ENCODE data around the gene PIP4K2A. TPM values are rescaled to one million over a fixed set of nuclear protein-coding genes. Genes with fewer than 3 reads are reported as not detected.

PIP4K2A gene
- total and polyA plus RNA-seq, 5 donors from 2014 or later, result 41.3 to 156 (median 55.2) TPM

- peak overlapping the region in 3 of 4 donors; percentile 4 to 81 (median 32) for H3K4me3 Mint-ChIP-seq
Observed at GRCh38 chr10:22618078-22618785, 96.1 kb downstream of the PIP4K2A start.

GRCh38 chr10:22617516-22617915, 96.9 kb downstream of the PIP4K2A start:
- H3K4me3 Mint-ChIP-seq, result peak overlapping the region in 3 of 4 donors; percentile 26 to 81 (median 72)

More at GRCh38 chr10:22618078-22618785, 96.1 kb downstream of the PIP4K2A start:
- Histone ChIP-seq H3K36me3 (ENCODE audit: control insufficient read depth, insufficient read depth, low read length) (no peaks in the 10 kb centered on the region), H3K4me3 (ENCODE audit: low read depth, low read length) (peak overlapping the region; percentile 45), H3K27me3 (ENCODE audit: control insufficient read depth, insufficient read depth, low read length) (no peaks in the 10 kb centered on the region), H3K9me3 (ENCODE audit: control insufficient read depth in 2 of 2, low read length in 2 of 2) (no peaks in the 10 kb centered on the region), H3K4me1 (ENCODE audit: control insufficient read depth, insufficient read depth, low read length, poor library complexity, severe bottlenecking) (peaks cover 91% of the 10 kb centered on the region), H3K27ac (ENCODE audit: insufficient read depth, low read length, poor library complexity, severe bottlenecking) (peak overlapping the region; percentile 37)
- Mint-ChIP-seq H3K27me3 (no peaks in the 10 kb centered on the region), H3K9me3 (no peaks in the 10 kb centered on the region), H3K4me1 (peaks cover 74 to 98% (median 88%) of the 10 kb centered on the region in 4 donors), H3K27ac (peak overlapping the region; percentile 9 to 77 (median 75)), H3K36me3 (peaks cover 18% of the 10 kb centered on the region)
- DNase-seq (no peak), ATAC-seq (ENCODE audit: low read depth in 2 of 2) (no peak)

DNA sequence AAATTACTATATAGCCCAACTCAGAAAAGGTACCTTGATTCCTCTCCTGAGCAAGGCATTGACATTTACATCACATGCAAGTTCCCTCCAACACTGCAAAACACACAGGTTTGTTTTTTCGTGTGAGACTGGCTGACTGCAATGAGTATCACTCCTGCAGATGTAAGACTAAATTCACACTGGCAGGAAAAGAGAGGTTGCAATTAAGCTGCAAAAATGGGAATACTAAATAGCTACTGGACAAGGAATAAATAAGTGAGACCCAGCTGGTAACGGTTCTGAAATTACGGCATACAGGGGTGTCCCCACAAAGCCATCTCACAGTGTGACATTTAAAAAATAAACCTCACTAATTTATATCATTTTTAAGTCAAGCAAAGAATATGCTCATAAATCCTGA, 97.3 kb downstream of the PIP4K2A start:
- H3K27me3 ChIP-seq (ENCODE audit: control insufficient read depth, insufficient read depth, low read length), result no peaks in the 10 kb centered on the region
- H3K4me3 Mint-ChIP-seq, result peak overlapping the region in 2 of 4 donors; percentile 72 to 81
- H3K9me3 ChIP-seq (ENCODE audit: control insufficient read depth in 2 of 2, low read length in 2 of 2), result no peaks in the 10 kb centered on the region
- H3K4me1 Mint-ChIP-seq, result peaks cover 75 to 100% (median 91%) of the 10 kb centered on the region in 4 donors
- peaks cover 23% of the 10 kb centered on the region for H3K36me3 Mint-ChIP-seq
- H3K4me1 ChIP-seq (ENCODE audit: control insufficient read depth, insufficient read depth, low read length, poor library complexity, severe bottlenecking), result peaks cover 91% of the 10 kb centered on the region
- no peak for DNase-seq
- H3K4me3 ChIP-seq (ENCODE audit: low read depth, low read length), result peak overlapping the region; percentile 45
- no peaks in the 10 kb centered on the region for H3K9me3 Mint-ChIP-seq
- peaks cover 4% of the 10 kb centered on the region for H3K36me3 ChIP-seq (ENCODE audit: control insufficient read depth, insufficient read depth, low read length)
- peak overlapping the region; percentile 68 to 89 (median 75) for H3K27ac Mint-ChIP-seq
- no peaks in the 10 kb centered on the region for H3K27me3 Mint-ChIP-seq
- peak overlapping the region; percentile 65 for H3K27ac ChIP-seq (ENCODE audit: insufficient read depth, low read length, poor library complexity, severe bottlenecking)
- ATAC-seq (ENCODE audit: low read depth in 2 of 2), result no peak

More at GRCh38 chr10:22617516-22617915, 96.9 kb downstream of the PIP4K2A start:
- Mint-ChIP-seq H3K36me3 (peaks cover 20% of the 10 kb centered on the region), H3K9me3 (no peaks in the 10 kb centered on the region), H3K4me1 (peaks cover 74 to 98% (median 88%) of the 10 kb centered on the region in 4 donors), H3K27ac (peak overlapping the region; percentile 68 to 89 (median 75)), H3K27me3 (no peaks in the 10 kb centered on the region)
- Histone ChIP-seq H3K36me3 (ENCODE audit: control insufficient read depth, insufficient read depth, low read length) (peaks cover 3% of the 10 kb centered on the region), H3K27me3 (ENCODE audit: control insufficient read depth, insufficient read depth, low read length) (no peaks in the 10 kb centered on the region), H3K4me3 (ENCODE audit: low read depth, low read length) (peak overlapping the region; percentile 45), H3K4me1 (ENCODE audit: control insufficient read depth, insufficient read depth, low read length, poor library complexity, severe bottlenecking) (peaks cover 91% of the 10 kb centered on the region), H3K9me3 (ENCODE audit: control insufficient read depth in 2 of 2, low read length in 2 of 2) (no peaks in the 10 kb centered on the region), H3K27ac (ENCODE audit: insufficient read depth, low read length, poor library complexity, severe bottlenecking) (peak overlapping the region; percentile 65)
- ATAC-seq (ENCODE audit: low read depth in 2 of 2) (no peak), DNase-seq (no peak)

- Mint-ChIP-seq H3K27me3 (no peaks in the 10 kb centered on the region), H3K4me3 (peak overlapping the region; percentile 76 to 81 (median 77)), H3K27ac (peak overlapping the region; percentile 54 to 93 (median 75)), H3K36me3 (peaks cover 16% of the 10 kb centered on the region), H3K4me1 (peaks cover 78 to 100% (median 91%) of the 10 kb centered on the region in 4 donors), H3K9me3 (no peaks in the 10 kb centered on the region)
- Histone ChIP-seq H3K4me3 (ENCODE audit: low read depth, low read length) (peak overlapping the region; percentile 45), H3K27me3 (ENCODE audit: control insufficient read depth, insufficient read depth, low read length) (no peaks in the 10 kb centered on the region), H3K36me3 (ENCODE audit: control insufficient read depth, insufficient read depth, low read length) (peaks cover 4% of the 10 kb centered on the region), H3K4me1 (ENCODE audit: control insufficient read depth, insufficient read depth, low read length, poor library complexity, severe bottlenecking) (peaks cover 91% of the 10 kb centered on the region), H3K27ac (ENCODE audit: insufficient read depth, low read length, poor library complexity, severe bottlenecking) (peak overlapping the region; percentile 65), H3K9me3 (ENCODE audit: control insufficient read depth in 2 of 2, low read length in 2 of 2) (no peaks in the 10 kb centered on the region)
- ATAC-seq (ENCODE audit: low read depth in 2 of 2) (peak; percentile 32 to 48), DNase-seq (peak in 1 of 3 donors; percentile 48)
Observed at GRCh38 chr10:22615819-22616499, 98.4 kb downstream of the PIP4K2A start.

- peaks cover 21% of the 10 kb centered on the region for H3K36me3 Mint-ChIP-seq
- peaks cover 82 to 100% (median 90%) of the 10 kb centered on the region in 4 donors for H3K4me1 Mint-ChIP-seq
- peak overlapping the region; percentile 45 for H3K4me3 ChIP-seq (ENCODE audit: low read depth, low read length)
- H3K9me3 ChIP-seq (ENCODE audit: control insufficient read depth in 2 of 2, low read length in 2 of 2), result no peaks in the 10 kb centered on the region
- H3K27ac Mint-ChIP-seq, result peak overlapping the region; percentile 10 to 93 (median 75)
- H3K27me3 ChIP-seq (ENCODE audit: control insufficient read depth, insufficient read depth, low read length), result no peaks in the 10 kb centered on the region
- H3K9me3 Mint-ChIP-seq, result peaks cover 0 to 1% (median 0%) of the 10 kb centered on the region in 7 donors
- ATAC-seq (ENCODE audit: low read depth in 2 of 2), result no peak
- no peaks in the 10 kb centered on the region for H3K27me3 Mint-ChIP-seq
- peaks cover 91% of the 10 kb centered on the region for H3K4me1 ChIP-seq (ENCODE audit: control insufficient read depth, insufficient read depth, low read length, poor library complexity, severe bottlenecking)
- peak overlapping the region; percentile 65 for H3K27ac ChIP-seq (ENCODE audit: insufficient read depth, low read length, poor library complexity, severe bottlenecking)
- H3K36me3 ChIP-seq (ENCODE audit: control insufficient read depth, insufficient read depth, low read length), result peaks cover 4% of the 10 kb centered on the region
- peak overlapping the region; percentile 4 to 81 (median 76) for H3K4me3 Mint-ChIP-seq
- no peak for DNase-seq
Observed at GRCh38 chr10:22615101-22615500, 99.3 kb downstream of the PIP4K2A start.

DNA sequence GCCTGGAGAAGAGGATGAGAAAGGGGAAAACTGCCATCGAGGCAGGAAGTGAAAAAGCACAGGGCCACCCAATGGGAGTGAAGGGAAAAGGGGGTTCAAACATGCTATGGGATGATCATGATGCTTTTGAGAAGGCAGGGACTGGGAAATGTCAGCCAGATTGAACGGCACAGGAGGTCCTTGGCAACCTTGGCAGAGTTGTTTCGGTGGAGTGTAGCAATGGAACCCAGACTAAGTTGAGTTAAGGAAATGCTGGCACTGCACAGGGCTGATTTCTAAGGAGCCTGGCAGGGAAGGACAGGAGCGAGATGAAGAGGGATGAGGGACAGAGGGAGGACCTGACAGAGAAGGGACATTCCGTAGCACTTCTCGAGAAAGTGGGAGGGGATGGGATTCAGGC, 101.4 kb downstream of the PIP4K2A start:
- Mint-ChIP-seq H3K36me3 (peaks cover 38% of the 10 kb centered on the region), H3K27ac (peak overlapping the region; percentile 95 to 96 (median 96)), H3K27me3 (no peaks in the 10 kb centered on the region), H3K4me1 (peaks cover 73 to 100% (median 94%) of the 10 kb centered on the region in 4 donors), H3K9me3 (peaks cover 0 to 3% (median 0%) of the 10 kb centered on the region in 7 donors), H3K4me3 (peak overlapping the region in 3 of 4 donors; percentile 81 to 83 (median 81))
- ATAC-seq (ENCODE audit: low read depth in 2 of 2) (no peak), DNase-seq (no peak)
- H3K9me3 ChIP-seq (ENCODE audit: control insufficient read depth in 2 of 2, low read length in 2 of 2), result no peaks in the 10 kb centered on the region
- no peaks in the 10 kb centered on the region for H3K27me3 ChIP-seq (ENCODE audit: control insufficient read depth, insufficient read depth, low read length)
- H3K36me3 ChIP-seq (ENCODE audit: control insufficient read depth, insufficient read depth, low read length), result peaks cover 20% of the 10 kb centered on the region
- peak overlapping the region; percentile 11 for H3K4me3 ChIP-seq (ENCODE audit: low read depth, low read length)
- peaks cover 99% of the 10 kb centered on the region for H3K4me1 ChIP-seq (ENCODE audit: control insufficient read depth, insufficient read depth, low read length, poor library complexity, severe bottlenecking)
- H3K27ac ChIP-seq (ENCODE audit: insufficient read depth, low read length, poor library complexity, severe bottlenecking), result peak overlapping the region; percentile 91

GRCh38 chr10:22612318-22612717, 102.1 kb downstream of the PIP4K2A start:
- Mint-ChIP-seq H3K4me3 (peak overlapping the region; percentile 81 to 93 (median 82)), H3K36me3 (peaks cover 43% of the 10 kb centered on the region), H3K9me3 (peaks cover 0 to 3% (median 0%) of the 10 kb centered on the region in 7 donors), H3K27ac (peak overlapping the region; percentile 95 to 96 (median 96)), H3K4me1 (peaks cover 69 to 100% (median 91%) of the 10 kb centered on the region in 4 donors), H3K27me3 (no peaks in the 10 kb centered on the region)
- no peak for ATAC-seq (ENCODE audit: low read depth in 2 of 2)
- H3K4me3 ChIP-seq (ENCODE audit: low read depth, low read length), result peak overlapping the region; percentile 90
- peaks cover 99% of the 10 kb centered on the region for H3K4me1 ChIP-seq (ENCODE audit: control insufficient read depth, insufficient read depth, low read length, poor library complexity, severe bottlenecking)
- peaks cover 27% of the 10 kb centered on the region for H3K36me3 ChIP-seq (ENCODE audit: control insufficient read depth, insufficient read depth, low read length)
- no peaks in the 10 kb centered on the region for H3K9me3 ChIP-seq (ENCODE audit: control insufficient read depth in 2 of 2, low read length in 2 of 2)
- no peak for DNase-seq
- peak overlapping the region; percentile 91 for H3K27ac ChIP-seq (ENCODE audit: insufficient read depth, low read length, poor library complexity, severe bottlenecking)
- H3K27me3 ChIP-seq (ENCODE audit: control insufficient read depth, insufficient read depth, low read length), result no peaks in the 10 kb centered on the region

Measured in CD4-positive, CD25-positive, alpha-beta regulatory T cell (primary cell).